ENCODE results near the gene EBF4. TPM values are rescaled to one million over a fixed set of nuclear protein-coding genes. Genes with fewer than 3 reads are reported as not detected.

The EBF4 gene
- total RNA-seq, 1 donor from 2014 or later, result 1.3 TPM

- no peak for DNase-seq (ENCODE audit: low read depth)
- Histone ChIP-seq H3K27me3 (ENCODE audit: control insufficient read depth, insufficient read depth, low read length) (peaks cover 34% of the 10 kb centered on the region), H3K36me3 (ENCODE audit: control insufficient read depth, insufficient read depth, low read length) (no peaks in the 10 kb centered on the region), H3K4me3 (ENCODE audit: low read depth, low read length) (no peak overlapping the region)
- TF ChIP-seq CTCF (IDR thresholded peaks at IDR 0.05; ENCODE audit: insufficient read depth, low read length, severe bottlenecking), result no peak
- FAIRE-seq, result no peak
Measured at GRCh38 chr20:2696646-2697045, 4.1 kb downstream of the EBF4 start.

- no peak for TF ChIP-seq CTCF (IDR thresholded peaks at IDR 0.05; ENCODE audit: insufficient read depth, low read length, severe bottlenecking)
- Histone ChIP-seq H3K27me3 (ENCODE audit: control insufficient read depth, insufficient read depth, low read length) (peaks cover 33% of the 10 kb centered on the region), H3K36me3 (ENCODE audit: control insufficient read depth, insufficient read depth, low read length) (no peaks in the 10 kb centered on the region), H3K4me3 (ENCODE audit: low read depth, low read length) (no peak overlapping the region)
- no peak for FAIRE-seq
- no peak for DNase-seq (ENCODE audit: low read depth)
Measured at GRCh38 chr20:2697768-2698167, 5.2 kb downstream of the EBF4 start.

GRCh38 chr20:2698186-2698817 lies 5.7 kb downstream of the EBF4 start:
- peaks cover 32% of the 10 kb centered on the region for H3K27me3 ChIP-seq (ENCODE audit: control insufficient read depth, insufficient read depth, low read length)
- H3K36me3 ChIP-seq (ENCODE audit: control insufficient read depth, insufficient read depth, low read length), result no peaks in the 10 kb centered on the region
- no peak for FAIRE-seq
- no peak for TF ChIP-seq CTCF (IDR thresholded peaks at IDR 0.05; ENCODE audit: insufficient read depth, low read length, severe bottlenecking)
- H3K4me3 ChIP-seq (ENCODE audit: low read depth, low read length), result no peak overlapping the region
- DNase-seq (ENCODE audit: low read depth), result no peak

GRCh38 chr20:2698912-2699311 lies 6.3 kb downstream of the EBF4 start:
- peaks cover 26% of the 10 kb centered on the region for H3K27me3 ChIP-seq (ENCODE audit: control insufficient read depth, insufficient read depth, low read length)
- FAIRE-seq, result no peak
- no peak overlapping the region for H3K4me3 ChIP-seq (ENCODE audit: low read depth, low read length)
- no peak for DNase-seq (ENCODE audit: low read depth)
- TF ChIP-seq CTCF (IDR thresholded peaks at IDR 0.05; ENCODE audit: insufficient read depth, low read length, severe bottlenecking), result no peak
- no peaks in the 10 kb centered on the region for H3K36me3 ChIP-seq (ENCODE audit: control insufficient read depth, insufficient read depth, low read length)

GRCh38 chr20:2699775-2700413 lies 7.3 kb downstream of the EBF4 start:
- FAIRE-seq (peak; percentile 80), DNase-seq (ENCODE audit: low read depth) (no peak)
- H3K36me3 ChIP-seq (ENCODE audit: control insufficient read depth, insufficient read depth, low read length), result no peaks in the 10 kb centered on the region
- no peak for TF ChIP-seq CTCF (IDR thresholded peaks at IDR 0.05; ENCODE audit: insufficient read depth, low read length, severe bottlenecking)
- no peak overlapping the region for H3K4me3 ChIP-seq (ENCODE audit: low read depth, low read length)
- H3K27me3 ChIP-seq (ENCODE audit: control insufficient read depth, insufficient read depth, low read length), result peaks cover 19% of the 10 kb centered on the region
